ENCODE results near the gene TXNL4B. TPM values are rescaled to one million over a fixed set of nuclear protein-coding genes. Genes with fewer than 3 reads are reported as not detected.

The TXNL4B gene
- total RNA-seq, 1 donor from 2014 or later, result 12.8 TPM

DNA sequence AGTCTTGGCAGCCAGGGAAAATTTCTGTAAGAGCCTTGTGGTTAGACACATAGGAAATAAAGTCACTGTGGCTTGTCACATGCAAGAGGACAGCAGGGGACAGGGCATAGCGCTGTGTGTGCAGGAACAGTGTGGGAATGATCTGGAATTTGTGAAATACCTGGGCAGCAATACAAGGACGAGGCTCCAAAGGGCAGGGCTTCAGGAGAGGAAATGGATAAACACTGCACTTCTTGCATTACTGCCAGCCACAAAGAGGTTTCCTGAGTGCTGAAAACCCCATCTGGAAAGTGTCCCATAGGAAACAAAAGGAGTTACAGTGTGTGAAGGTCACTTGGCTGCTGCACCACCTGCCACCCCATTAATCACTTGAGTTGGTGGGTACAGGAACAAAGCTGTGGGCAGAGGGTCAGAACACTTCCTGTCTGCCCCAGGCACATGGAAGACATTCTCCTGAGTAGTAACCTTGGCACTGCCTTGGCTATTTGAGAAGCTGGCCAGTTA lies 51.2 kb downstream of the TXNL4B start:
- no peak overlapping the region for H3K4me3 Mint-ChIP-seq (ENCODE audit: unreplicated experiment)
- TF ChIP-seq EZH2 (IDR thresholded peaks at IDR 0.05; ENCODE audit: insufficient read depth, low read length), result no peak
- TF ChIP-seq, protein P1, sequence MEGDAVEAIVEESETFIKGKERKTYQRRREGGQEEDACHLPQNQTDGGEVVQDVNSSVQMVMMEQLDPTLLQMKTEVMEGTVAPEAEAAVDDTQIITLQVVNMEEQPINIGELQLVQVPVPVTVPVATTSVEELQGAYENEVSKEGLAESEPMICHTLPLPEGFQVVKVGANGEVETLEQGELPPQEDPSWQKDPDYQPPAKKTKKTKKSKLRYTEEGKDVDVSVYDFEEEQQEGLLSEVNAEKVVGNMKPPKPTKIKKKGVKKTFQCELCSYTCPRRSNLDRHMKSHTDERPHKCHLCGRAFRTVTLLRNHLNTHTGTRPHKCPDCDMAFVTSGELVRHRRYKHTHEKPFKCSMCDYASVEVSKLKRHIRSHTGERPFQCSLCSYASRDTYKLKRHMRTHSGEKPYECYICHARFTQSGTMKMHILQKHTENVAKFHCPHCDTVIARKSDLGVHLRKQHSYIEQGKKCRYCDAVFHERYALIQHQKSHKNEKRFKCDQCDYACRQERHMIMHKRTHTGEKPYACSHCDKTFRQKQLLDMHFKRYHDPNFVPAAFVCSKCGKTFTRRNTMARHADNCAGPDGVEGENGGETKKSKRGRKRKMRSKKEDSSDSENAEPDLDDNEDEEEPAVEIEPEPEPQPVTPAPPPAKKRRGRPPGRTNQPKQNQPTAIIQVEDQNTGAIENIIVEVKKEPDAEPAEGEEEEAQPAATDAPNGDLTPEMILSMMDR (IDR thresholded peaks at IDR 0.05; ENCODE audit: insufficient read depth, low read depth, low read length), result no peak
- no peak overlapping the region for H3K4me3 ChIP-seq (ENCODE audit: insufficient read depth, low read depth, low read length)
- FAIRE-seq (no peak), DNase-seq (ENCODE audit: low read depth) (peak; percentile 31)
- H3K36me3 Mint-ChIP-seq (ENCODE audit: low read depth, unreplicated experiment), result peaks cover 2% of the 10 kb centered on the region
- no peaks in the 10 kb centered on the region for H3K27me3 ChIP-seq (ENCODE audit: insufficient read depth, low read length)
- H3K9ac ChIP-seq (ENCODE audit: low read length), result no peak overlapping the region
- no peak overlapping the region for H3K4me2 ChIP-seq (ENCODE audit: low read length)
- H3K27me3 Mint-ChIP-seq (ENCODE audit: low read depth, unreplicated experiment), result peaks cover 2% of the 10 kb centered on the region
- H2AFZ ChIP-seq (ENCODE audit: low read depth, low read length), result no peak overlapping the region
- no peaks in the 10 kb centered on the region for H3K79me2 ChIP-seq (ENCODE audit: insufficient read depth, low read length)
- H3K9me3 ChIP-seq (ENCODE audit: insufficient read depth, low read depth, low read length), result no peaks in the 10 kb centered on the region
- H4K20me1 ChIP-seq (ENCODE audit: insufficient read depth, low read length), result no peaks in the 10 kb centered on the region
- H3K4me1 ChIP-seq (ENCODE audit: insufficient read depth, low read length), result no peaks in the 10 kb centered on the region
- H3K27ac Mint-ChIP-seq (ENCODE audit: unreplicated experiment), result no peak overlapping the region
- peaks cover 2% of the 10 kb centered on the region for H3K4me1 Mint-ChIP-seq (ENCODE audit: low read depth, unreplicated experiment)
- H3K9me3 Mint-ChIP-seq (ENCODE audit: unreplicated experiment), result no peaks in the 10 kb centered on the region
- H3K27ac ChIP-seq (ENCODE audit: low read depth, low read length), result no peak overlapping the region
- H3K36me3 ChIP-seq (ENCODE audit: insufficient read depth, low read length), result no peaks in the 10 kb centered on the region

DNA sequence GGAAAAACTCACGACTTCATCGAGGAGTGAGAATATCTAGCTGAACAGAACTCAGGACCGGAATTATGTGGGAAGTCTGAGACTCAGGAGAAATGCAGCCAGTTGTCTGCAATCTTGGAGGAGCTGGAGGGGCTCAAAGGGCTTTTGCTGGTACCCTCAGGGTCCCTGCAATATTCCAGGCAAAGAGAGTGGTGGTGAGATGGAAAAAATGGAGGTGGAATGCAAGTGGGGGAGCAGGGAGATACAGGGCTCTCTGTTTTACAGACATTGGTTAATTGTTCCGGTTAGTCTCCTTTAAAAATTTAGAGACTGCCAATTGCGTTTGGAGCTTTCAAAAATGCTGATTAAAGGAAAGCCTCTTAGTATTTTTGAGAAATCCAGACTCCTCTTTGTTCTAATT lies 57.3 kb downstream of the TXNL4B start:
- no peak for TF ChIP-seq EZH2 (IDR thresholded peaks at IDR 0.05; ENCODE audit: insufficient read depth, low read length)
- TF ChIP-seq, protein P1 (IDR thresholded peaks at IDR 0.05; ENCODE audit: insufficient read depth, low read depth, low read length), result no peak
- no peaks in the 10 kb centered on the region for H3K79me2 ChIP-seq (ENCODE audit: insufficient read depth, low read length)
- no peak for FAIRE-seq
- H3K9ac ChIP-seq (ENCODE audit: low read length), result no peak overlapping the region
- H3K36me3 ChIP-seq (ENCODE audit: insufficient read depth, low read length), result no peaks in the 10 kb centered on the region
- H3K27me3 ChIP-seq (ENCODE audit: insufficient read depth, low read length), result no peaks in the 10 kb centered on the region
- H3K4me3 Mint-ChIP-seq (ENCODE audit: unreplicated experiment), result no peak overlapping the region
- no peaks in the 10 kb centered on the region for H3K4me1 ChIP-seq (ENCODE audit: insufficient read depth, low read length)
- no peaks in the 10 kb centered on the region for H3K9me3 Mint-ChIP-seq (ENCODE audit: unreplicated experiment)
- H4K20me1 ChIP-seq (ENCODE audit: insufficient read depth, low read length), result no peaks in the 10 kb centered on the region
- H3K4me2 ChIP-seq (ENCODE audit: low read length), result no peak overlapping the region
- no peaks in the 10 kb centered on the region for H3K9me3 ChIP-seq (ENCODE audit: insufficient read depth, low read depth, low read length)
- no peaks in the 10 kb centered on the region for H3K4me1 Mint-ChIP-seq (ENCODE audit: low read depth, unreplicated experiment)
- no peak overlapping the region for H3K27ac ChIP-seq (ENCODE audit: low read depth, low read length)
- no peak overlapping the region for H3K4me3 ChIP-seq (ENCODE audit: insufficient read depth, low read depth, low read length)
- no peaks in the 10 kb centered on the region for H3K27me3 Mint-ChIP-seq (ENCODE audit: low read depth, unreplicated experiment)
- H3K36me3 Mint-ChIP-seq (ENCODE audit: low read depth, unreplicated experiment), result no peaks in the 10 kb centered on the region
- H3K27ac Mint-ChIP-seq (ENCODE audit: unreplicated experiment), result no peak overlapping the region
- H2AFZ ChIP-seq (ENCODE audit: low read depth, low read length), result no peak overlapping the region
- no peak for DNase-seq (ENCODE audit: low read depth)

Other genes with a start within 250 kb of the TXNL4B start
- gene ATXN1L, start 247.6 kb downstream of the TXNL4B start, total RNA-seq, result 31.9 and 32.7 TPM in 2 replicates
- 9.3 and 10.4 TPM in 2 replicates for gene ZNF821, start 209.4 kb downstream of the TXNL4B start, total RNA-seq
- 232 and 241 TPM in 2 replicates for gene IST1, start 198.1 kb downstream of the TXNL4B start, total RNA-seq
- gene PKD1L3, start 93.2 kb downstream of the TXNL4B start, total RNA-seq, result not detected in 2 replicates
- gene DHODH, start 84.9 kb downstream of the TXNL4B start, total RNA-seq, result 4.9 and 5.2 TPM in 2 replicates
- not detected in 2 replicates for gene HP, start 39.1 kb downstream of the TXNL4B start, total RNA-seq
- not detected in 2 replicates for gene HPR, start 30.4 kb downstream of the TXNL4B start, total RNA-seq
- gene DHX38, start 227 bp upstream of the TXNL4B start, total RNA-seq, result 42.9 and 49.0 TPM in 2 replicates
- gene PMFBP1, start 78.5 kb upstream of the TXNL4B start, total RNA-seq, result 1.2 TPM in 2 replicates